GM21786 (cell line): ENCODE measurements around the gene TRAFD1.
"Not testable (repeated sequence)": the region's sequence is repeated elsewhere in the genome, so short reads cannot be mapped to it uniquely, and the experiment has no call there.

Experiments
- ATAC-seq: cut with Tn5 transposase; IDR thresholded peaks from one replicate; pipeline ENCODE4 v1.9.1; 2021; ENCODE audit not compliant: unreplicated experiment

The TRAFD1 gene

GRCh38 chr12:112125250-112125999 is at the start of gene TRAFD1:
TSS of gene TRAFD1 (plus strand) at chr12:112125560. CDS start at chr12:112130523, 4,963 bp downstream.
- ATAC-seq: peak; percentile 95

DNA sequence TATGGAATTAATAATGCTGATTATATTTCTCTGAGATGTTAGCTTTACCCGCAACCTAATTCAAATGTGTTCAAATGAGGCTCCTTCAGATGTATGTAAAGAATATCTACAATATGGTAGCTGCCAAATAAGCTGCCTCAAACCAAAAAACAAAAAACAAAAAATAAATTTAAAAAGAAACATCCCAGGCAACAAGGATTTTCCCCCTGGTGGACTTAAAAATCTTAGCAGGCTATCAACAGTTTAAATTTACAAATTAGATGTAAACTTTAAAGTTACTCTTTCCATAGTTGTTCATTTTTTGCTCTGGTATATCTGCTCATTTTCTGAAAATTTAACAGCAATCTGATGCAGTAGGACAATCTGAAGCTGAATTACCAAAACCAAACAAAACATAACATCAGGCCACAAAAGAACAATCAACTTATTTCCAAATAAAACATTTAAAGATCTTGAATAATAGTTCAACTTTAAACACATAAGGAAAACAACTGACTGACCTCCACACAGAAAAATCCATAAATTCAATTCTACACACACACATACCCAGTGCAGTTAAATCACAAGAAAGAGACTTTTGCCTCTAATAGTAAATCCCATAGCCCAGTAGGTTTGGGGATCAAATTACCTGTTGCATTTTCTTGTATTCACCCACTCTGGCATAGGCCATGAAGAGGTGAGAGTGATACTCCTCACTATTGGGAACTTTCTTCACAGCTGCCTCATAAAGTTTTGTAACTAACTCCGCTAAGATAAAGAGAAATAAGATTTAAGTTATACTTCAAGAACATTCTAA is 38.1 kb upstream of the TRAFD1 start:
- no peak for ATAC-seq

GRCh38 chr12:112087851-112088250 is 37.5 kb upstream of the TRAFD1 start:
- ATAC-seq: no peak

DNA sequence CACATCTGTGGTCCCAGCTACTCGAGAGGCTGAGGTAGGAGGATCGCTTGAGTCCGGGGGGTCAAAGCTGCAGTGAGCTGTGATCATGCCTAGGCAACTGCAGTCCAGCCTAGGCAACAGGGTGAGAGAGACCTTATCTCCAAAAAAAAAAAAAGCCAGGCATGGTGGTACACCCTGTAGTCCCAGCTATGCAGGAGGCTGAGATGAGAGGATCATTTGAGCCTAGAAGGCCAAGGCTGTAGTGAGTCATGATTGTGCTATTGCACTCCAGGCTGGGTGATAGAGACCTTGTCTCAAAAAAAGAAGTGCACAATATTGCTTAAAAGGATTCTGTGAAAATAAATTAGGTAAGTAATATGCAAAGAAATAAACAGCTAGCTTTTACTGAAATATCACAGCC is 33.8 kb upstream of the TRAFD1 start:
- no peak for ATAC-seq

DNA sequence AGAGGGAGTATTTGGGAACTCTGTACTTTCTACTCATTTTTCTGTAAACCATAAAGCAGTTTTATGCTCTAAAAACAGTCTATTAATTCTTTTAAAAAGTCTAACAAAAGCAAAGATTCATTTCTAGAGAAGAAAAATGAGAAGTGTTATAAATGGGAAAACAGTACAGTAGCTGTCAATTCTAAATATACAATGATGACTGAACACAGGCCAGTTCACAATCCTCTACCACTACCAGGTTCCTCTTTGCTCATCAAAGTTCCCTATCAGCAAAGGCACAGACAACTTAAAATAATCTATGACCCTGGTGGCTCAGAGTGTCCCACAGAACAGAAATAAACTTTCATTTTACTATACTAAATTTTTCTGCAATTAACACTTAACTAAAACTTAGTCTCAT is 29.3 kb upstream of the TRAFD1 start:
- ATAC-seq: peak; percentile 90

- ATAC-seq: no peak
These were observed 28.7 kb upstream of the TRAFD1 start for GRCh38 chr12:112096667-112097066.

GRCh38 chr12:112097641-112098040 is 27.7 kb upstream of the TRAFD1 start:
- no peak for ATAC-seq

GRCh38 chr12:112100500-112100899 is 24.9 kb upstream of the TRAFD1 start:
- ATAC-seq: not testable (repeated sequence)

DNA sequence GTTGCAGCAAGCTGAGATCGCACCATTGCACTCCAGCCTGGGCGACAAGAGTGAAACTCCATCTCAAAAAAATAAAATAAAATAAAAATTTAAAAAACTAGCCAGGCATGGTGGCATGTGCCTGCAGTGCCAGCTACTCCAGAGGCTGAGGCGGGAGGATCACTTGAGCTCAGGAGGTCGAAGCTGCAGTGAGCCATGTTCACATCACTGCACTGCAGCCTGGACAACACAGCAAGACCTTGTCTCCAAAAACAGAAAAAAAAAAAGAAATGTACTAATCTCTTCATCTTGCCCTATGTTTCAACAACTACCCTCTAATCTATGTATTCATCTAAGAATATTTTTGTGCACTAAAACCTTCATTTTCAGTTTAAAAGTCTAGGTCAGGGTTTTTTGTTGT is 23.2 kb upstream of the TRAFD1 start:
- ATAC-seq: no peak

DNA sequence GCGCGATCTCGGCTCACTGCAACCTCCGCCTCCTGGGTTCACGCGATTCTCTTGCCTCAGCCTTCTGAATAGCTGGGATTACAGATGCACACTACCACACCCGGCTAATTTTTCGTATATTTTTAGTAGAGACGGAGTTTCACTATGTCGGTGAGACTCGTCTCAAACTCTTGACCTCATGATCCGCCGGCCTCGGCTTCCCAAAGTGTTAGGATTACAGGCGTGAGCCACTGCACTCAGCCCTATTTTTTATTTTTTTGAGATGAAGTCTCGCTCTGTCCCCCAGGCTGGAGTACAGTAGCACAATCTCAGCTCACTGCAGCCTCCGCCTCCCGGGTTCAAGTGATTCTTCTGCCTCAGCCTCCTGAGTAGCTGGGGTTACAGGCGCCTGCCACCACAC is 22.6 kb upstream of the TRAFD1 start:
- ATAC-seq: not testable (repeated sequence)

GRCh38 chr12:112103758-112104503 is 21.4 kb upstream of the TRAFD1 start:
- no peak for ATAC-seq

GRCh38 chr12:112105891-112106290 is 19.5 kb upstream of the TRAFD1 start:
- no peak for ATAC-seq

DNA sequence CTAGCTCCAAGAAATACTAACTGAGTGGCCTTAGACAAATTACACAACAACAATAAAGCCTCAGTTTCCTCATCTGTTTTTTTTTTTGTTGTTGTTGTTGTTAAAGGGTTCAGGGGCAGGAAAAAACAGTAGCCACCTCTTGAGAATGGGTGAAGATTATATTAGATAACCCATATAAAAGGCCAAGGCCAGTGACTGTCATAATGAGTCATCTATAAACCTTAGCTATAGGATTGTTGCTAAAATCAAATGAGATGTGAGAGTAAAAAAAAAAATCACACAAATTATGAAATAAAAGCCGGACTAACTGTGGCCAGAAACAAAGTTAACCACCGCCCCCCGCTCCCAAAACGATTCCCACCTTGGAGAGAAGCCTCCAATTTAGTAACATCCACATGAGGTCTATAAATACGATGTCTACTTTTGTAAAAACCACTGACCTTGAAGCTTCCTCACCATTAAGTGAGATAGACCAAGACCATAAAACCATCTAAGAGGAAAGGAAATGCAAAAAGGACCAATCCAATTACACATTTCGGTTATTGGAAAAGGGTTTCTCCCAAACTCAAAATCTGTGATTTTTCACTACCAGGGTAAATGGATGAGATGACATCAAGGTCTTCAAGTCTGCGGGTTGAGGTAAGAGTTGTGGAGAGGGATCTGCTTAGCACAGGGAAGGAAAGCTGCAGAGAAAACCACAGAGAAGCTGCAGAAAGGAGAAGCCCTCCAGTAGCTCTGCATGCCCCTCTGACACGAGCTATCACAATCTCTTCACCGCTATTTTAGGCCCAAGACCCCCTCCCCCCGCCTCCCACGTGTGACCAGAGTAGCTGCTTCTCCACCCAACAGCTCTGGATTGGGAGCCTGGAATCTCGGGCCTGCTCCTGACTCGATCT is 17.8 kb upstream of the TRAFD1 start:
- no peak for ATAC-seq

- ATAC-seq: peak; percentile 63
These were observed 16.9 kb upstream of the TRAFD1 start, which contains the start of gene NAA25 for GRCh38 chr12:112108202-112109079. TSS of gene NAA25 (minus strand) at chr12:112108783. CDS start at chr12:112108773, 10 bp downstream.

GRCh38 chr12:112110787-112111662 is 14.3 kb upstream of the TRAFD1 start:
- not testable (repeated sequence) for ATAC-seq

GRCh38 chr12:112111931-112112330 is 13.4 kb upstream of the TRAFD1 start:
- ATAC-seq: no peak

GRCh38 chr12:112112409-112113133 is 12.8 kb upstream of the TRAFD1 start:
- no peak for ATAC-seq
